Mammary epithelial cell (primary cell): Measurements from ENCODE around the gene CROCC2.

ENCODE experiments used
- CTCF ChIP-seq, 2 donors: IDR thresholded peaks in 1 of 2; conservative IDR thresholded peaks in 1 of 2; 2 replicates each; pipeline ENCODE4 v1.5.1; 2011 to 2012; ENCODE audit warnings: inconsistent platforms in 2 of 2, low read length in 2 of 2, mild to moderate bottlenecking in 2 of 2, control low read depth in 1 of 2, low read depth in 1 of 2; ENCODE audit not compliant: insufficient read depth in 1 of 2; ENCODE audit errors: extremely low read depth in 1 of 2
- EZH2 ChIP-seq: IDR thresholded peaks from 2 replicates; pipeline ENCODE4 v1.6.1; 2012; ENCODE audit warnings: low read length, inconsistent platforms, borderline replicate concordance

GRCh38 chr2:241040081-241040803, 134.1 kb downstream of the CROCC2 start:
- TF ChIP-seq CTCF (conservative IDR thresholded peaks at IDR 0.05 in 1 of 2, IDR thresholded peaks at IDR 0.05 in 1 of 2; ENCODE audit: extremely low read depth in 1 of 2, insufficient read depth in 1 of 2, low read depth in 1 of 2, low read length in 2 of 2), result no peak
- no peak for TF ChIP-seq EZH2
